Breast epithelium (tissue), 3 donors: ENCODE measurements around the gene SEMA4D.

ENCODE experiments used
- POLR2A ChIP-seq: fragments of 450-650 bp; IDR thresholded peaks from one replicate; pipeline ENCODE4 v1.6.1; 2016; ENCODE audit warnings: antibody characterized with exemption, mild to moderate bottlenecking, moderate library complexity
- POLR2AphosphoS5 ChIP-seq, 3 donors: sonication (generic); formaldehyde crosslinking; IDR thresholded peaks; one replicate each; pipeline ENCODE4 v1.6.1; 2017; ENCODE audit warnings: antibody characterized with exemption in 3 of 3
- TF ChIP-seq, protein P1 (sequence below), 3 donors: fragments of 450-650 bp; IDR thresholded peaks; one replicate each; pipeline ENCODE4 v1.5.1; 2016 to 2017; ENCODE audit warnings: antibody characterized with exemption in 3 of 3, mild to moderate bottlenecking in 3 of 3, moderate library complexity in 3 of 3

DNA sequence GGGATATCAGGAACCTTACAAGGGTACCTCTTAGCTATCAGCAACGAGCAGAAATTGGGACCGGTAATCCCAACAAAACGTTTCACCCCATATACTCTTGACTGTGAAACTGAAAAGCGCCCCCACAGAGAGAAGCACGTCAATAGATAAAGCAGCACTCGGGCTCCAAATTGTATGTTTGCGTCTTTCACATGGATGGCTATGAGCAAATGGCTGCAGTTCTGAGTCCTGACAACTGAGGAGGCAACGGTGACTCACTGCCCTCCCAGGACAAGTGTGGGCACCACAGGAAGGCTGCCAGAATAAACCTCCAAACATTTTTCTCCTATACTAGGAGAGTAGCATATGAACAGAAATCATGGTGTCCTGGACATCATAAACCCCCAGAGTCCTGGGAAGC is 36.6 kb downstream of the SEMA4D start:
- TF ChIP-seq, protein P1, sequence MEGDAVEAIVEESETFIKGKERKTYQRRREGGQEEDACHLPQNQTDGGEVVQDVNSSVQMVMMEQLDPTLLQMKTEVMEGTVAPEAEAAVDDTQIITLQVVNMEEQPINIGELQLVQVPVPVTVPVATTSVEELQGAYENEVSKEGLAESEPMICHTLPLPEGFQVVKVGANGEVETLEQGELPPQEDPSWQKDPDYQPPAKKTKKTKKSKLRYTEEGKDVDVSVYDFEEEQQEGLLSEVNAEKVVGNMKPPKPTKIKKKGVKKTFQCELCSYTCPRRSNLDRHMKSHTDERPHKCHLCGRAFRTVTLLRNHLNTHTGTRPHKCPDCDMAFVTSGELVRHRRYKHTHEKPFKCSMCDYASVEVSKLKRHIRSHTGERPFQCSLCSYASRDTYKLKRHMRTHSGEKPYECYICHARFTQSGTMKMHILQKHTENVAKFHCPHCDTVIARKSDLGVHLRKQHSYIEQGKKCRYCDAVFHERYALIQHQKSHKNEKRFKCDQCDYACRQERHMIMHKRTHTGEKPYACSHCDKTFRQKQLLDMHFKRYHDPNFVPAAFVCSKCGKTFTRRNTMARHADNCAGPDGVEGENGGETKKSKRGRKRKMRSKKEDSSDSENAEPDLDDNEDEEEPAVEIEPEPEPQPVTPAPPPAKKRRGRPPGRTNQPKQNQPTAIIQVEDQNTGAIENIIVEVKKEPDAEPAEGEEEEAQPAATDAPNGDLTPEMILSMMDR (IDR thresholded peaks at IDR 0.05): no peak
- TF ChIP-seq POLR2A: no peak
- no peak for TF ChIP-seq POLR2AphosphoS5 (IDR thresholded peaks at IDR 0.05)
